Stimulated activated CD8-positive, alpha-beta memory T cell treated with anti-CD3 and anti-CD28 coated beads, Interleukin-15, amount 100 ng/mL, for 24 hours (primary cell): Measurements from ENCODE around the gene MAD1L1.
"Not testable (repeated sequence)": the region's sequence is repeated elsewhere in the genome, so short reads cannot be mapped to it uniquely, and the experiment has no call there.

ENCODE experiments used
- DNase-seq: peaks from one replicate; pipeline ENCODE4 v3.0.0-alpha.2; 2020; ENCODE audit warnings: low read depth

The MAD1L1 gene

GRCh38 chr7:1985936-1986335 lies 246.8 kb downstream of the MAD1L1 start:
- no peak for DNase-seq

GRCh38 chr7:1985042-1985441 lies 247.7 kb downstream of the MAD1L1 start:
- DNase-seq = no peak

GRCh38 chr7:1981878-1982230 lies 250.9 kb downstream of the MAD1L1 start:
- DNase-seq = no peak

- DNase-seq = no peak
Observed at GRCh38 chr7:1981201-1981877, 251.4 kb downstream of the MAD1L1 start.

- no peak for DNase-seq
Observed at GRCh38 chr7:1979591-1980560, 252.9 kb downstream of the MAD1L1 start.

GRCh38 chr7:1978656-1979590 lies 253.8 kb downstream of the MAD1L1 start:
- DNase-seq = no peak

GRCh38 chr7:1977876-1978441 lies 254.8 kb downstream of the MAD1L1 start:
- no peak for DNase-seq

- no peak for DNase-seq
Observed at GRCh38 chr7:1977059-1977875, 255.5 kb downstream of the MAD1L1 start.

GRCh38 chr7:1976521-1976920 lies 256.2 kb downstream of the MAD1L1 start:
- not testable (repeated sequence) for DNase-seq

GRCh38 chr7:1975581-1975980 lies 257.2 kb downstream of the MAD1L1 start:
- DNase-seq = no peak

- no peak for DNase-seq
Observed at GRCh38 chr7:1975179-1975578, 257.6 kb downstream of the MAD1L1 start.

GRCh38 chr7:1974290-1975101 lies 258.2 kb downstream of the MAD1L1 start:
- DNase-seq = no peak

GRCh38 chr7:1973321-1974251 lies 259.2 kb downstream of the MAD1L1 start:
- no peak for DNase-seq

GRCh38 chr7:1972744-1973143 lies 260.0 kb downstream of the MAD1L1 start:
- no peak for DNase-seq

GRCh38 chr7:1971946-1972654 lies 260.6 kb downstream of the MAD1L1 start:
- DNase-seq = no peak

- DNase-seq = no peak
Observed at GRCh38 chr7:1970895-1971294, 261.9 kb downstream of the MAD1L1 start.

- not testable (repeated sequence) for DNase-seq
Observed at GRCh38 chr7:1970285-1970660, 262.5 kb downstream of the MAD1L1 start.
